CD1c-positive myeloid dendritic cell (primary cell): Measurements from ENCODE around the gene SORT1.
"Not testable (repeated sequence)": the region's sequence is repeated elsewhere in the genome, so short reads cannot be mapped to it uniquely, and the experiment has no call there.

Experiments used
- DNase-seq: peaks from one replicate; pipeline ENCODE4 v3.0.0-alpha.2; 2016; ENCODE audit errors: extremely low spot score

SORT1 gene

GRCh38 chr1:109299558-109300343, 98.0 kb downstream of the SORT1 start:
- no peak for DNase-seq

GRCh38 chr1:109298666-109299557, 98.8 kb downstream of the SORT1 start:
- peak; percentile 54 for DNase-seq

- no peak for DNase-seq
These were observed 100.9 kb downstream of the SORT1 start for GRCh38 chr1:109296782-109297181.

- DNase-seq: no peak
These were observed 101.9 kb downstream of the SORT1 start for GRCh38 chr1:109295712-109296415.

GRCh38 chr1:109294481-109294880, 103.2 kb downstream of the SORT1 start:
- DNase-seq: peak; percentile 44

GRCh38 chr1:109293026-109293425, 104.7 kb downstream of the SORT1 start:
- no peak for DNase-seq

GRCh38 chr1:109292364-109292763, 105.4 kb downstream of the SORT1 start:
- no peak for DNase-seq

- peak; percentile 60 for DNase-seq
These were observed 106.7 kb downstream of the SORT1 start for GRCh38 chr1:109290998-109291397.

- no peak for DNase-seq
These were observed 107.6 kb downstream of the SORT1 start for GRCh38 chr1:109290137-109290536.

- DNase-seq: not testable (repeated sequence)
These were observed 111.0 kb downstream of the SORT1 start for GRCh38 chr1:109286762-109287161.

- DNase-seq: no peak
These were observed 113.7 kb downstream of the SORT1 start for GRCh38 chr1:109283748-109284600.

- peak; percentile 96 for DNase-seq
These were observed 114.6 kb downstream of the SORT1 start, which contains the start of gene PSRC1 for GRCh38 chr1:109282952-109283747. PSRC1 (minus strand) TSS chr1:109283145.

- no peak for DNase-seq
These were observed 115.2 kb downstream of the SORT1 start for GRCh38 chr1:109282497-109282951.

- peak; percentile 35 for DNase-seq
These were observed 115.8 kb downstream of the SORT1 start for GRCh38 chr1:109281680-109282496.

- DNase-seq: no peak
These were observed 116.9 kb downstream of the SORT1 start for GRCh38 chr1:109280862-109281261.

GRCh38 chr1:109279615-109280278, 118.0 kb downstream of the SORT1 start:
- DNase-seq: no peak

GRCh38 chr1:109277434-109278204, 120.1 kb downstream of the SORT1 start:
- DNase-seq: peak; percentile 80
